ENCODE data around the gene CORO6.
A peak's percentile ranks its signal among the peaks of the same experiment; 100 is the strongest.

CORO6 gene

DNA sequence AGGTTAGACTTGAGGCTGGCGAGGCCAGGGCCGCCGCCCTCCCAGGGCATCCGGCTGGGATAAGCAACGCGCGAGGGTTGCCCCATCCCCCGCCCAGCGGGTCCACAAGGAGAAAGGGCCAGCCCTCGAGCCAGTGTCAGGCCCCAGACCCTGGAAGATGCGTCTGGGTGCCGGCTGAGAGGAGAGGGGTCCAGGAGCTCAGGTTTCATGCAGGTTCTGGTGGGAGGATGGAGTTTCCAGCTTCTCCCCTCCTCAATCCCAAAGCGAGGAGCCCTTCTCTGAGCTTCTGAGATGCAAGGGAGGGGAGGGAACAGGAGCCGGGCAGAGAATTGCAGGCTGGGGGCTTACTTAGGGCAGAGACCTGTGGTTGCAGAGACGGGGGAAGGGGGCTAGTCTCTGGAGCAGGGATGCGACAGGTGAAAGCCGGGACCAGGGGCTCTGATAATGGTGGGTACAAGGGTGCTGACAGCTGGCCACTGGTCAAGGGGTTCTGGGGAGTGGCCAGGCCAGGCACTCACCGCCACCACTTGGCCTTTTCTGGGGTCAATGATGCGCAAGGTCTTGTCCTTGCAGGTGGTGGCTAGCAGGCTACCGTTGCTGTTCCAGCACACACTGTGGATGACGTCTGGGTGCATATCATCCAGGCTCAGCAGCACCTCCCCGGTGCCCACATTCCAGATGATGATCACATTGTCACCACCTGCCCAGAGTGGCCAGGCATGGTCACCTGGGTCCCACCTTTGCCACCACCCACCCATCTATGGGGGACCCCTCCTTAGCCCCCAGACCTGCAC, 4.2 kb downstream of the CORO6 start:
- peak overlapping the region; percentile 49 for H3K4me3 ChIP-seq (ENCODE audit: low read depth, low read length)
- no peak for DNase-seq (ENCODE audit: low read depth)
- no peak for TF ChIP-seq CTCF (conservative IDR thresholded peaks at IDR 0.05; ENCODE audit: low read depth, low read length)

DNA sequence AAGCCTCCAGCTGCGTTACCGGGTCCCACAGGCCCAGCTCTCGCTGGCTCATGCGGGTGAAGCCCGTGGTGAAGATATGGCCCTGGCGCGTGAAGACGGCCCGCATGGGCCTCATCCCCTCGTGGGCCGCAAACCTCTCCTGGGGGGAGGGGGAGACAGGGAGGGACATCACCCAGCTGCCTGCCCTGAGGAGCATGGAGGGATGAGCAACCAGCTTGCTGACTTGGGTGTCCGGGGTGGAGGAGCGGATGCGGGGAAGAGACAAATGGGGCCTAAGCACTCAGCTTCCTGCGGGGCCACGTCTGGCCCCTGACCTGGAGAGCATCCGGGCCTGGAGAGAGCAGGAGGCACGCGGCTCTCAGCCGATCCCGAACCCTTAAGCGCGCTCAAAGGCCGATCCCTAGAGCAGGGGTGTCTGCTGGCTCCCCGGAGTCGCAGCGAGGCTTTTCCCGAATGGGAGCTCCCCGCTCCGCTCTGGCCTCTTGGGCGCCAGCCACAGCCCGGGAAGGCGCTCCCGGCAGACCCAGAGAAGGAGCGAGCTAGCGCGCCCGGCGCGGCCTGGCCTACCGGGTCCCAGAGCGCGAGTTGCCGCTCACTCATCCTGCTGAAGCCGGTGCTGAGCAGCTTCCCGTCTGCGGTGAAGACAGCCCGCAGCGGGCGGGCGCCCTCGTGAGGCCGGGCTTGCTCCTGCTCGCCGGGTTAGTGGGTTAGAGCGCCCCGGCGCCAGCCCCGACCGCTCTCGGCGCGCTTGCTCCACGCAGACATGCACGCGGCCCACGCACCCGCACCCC, 5.0 kb downstream of the CORO6 start:
- TF ChIP-seq CTCF (conservative IDR thresholded peaks at IDR 0.05; ENCODE audit: low read depth, low read length) = peak; percentile 62
- peak overlapping the region; percentile 49 for H3K4me3 ChIP-seq (ENCODE audit: low read depth, low read length)
- peak; percentile 84 for DNase-seq (ENCODE audit: low read depth)

DNA sequence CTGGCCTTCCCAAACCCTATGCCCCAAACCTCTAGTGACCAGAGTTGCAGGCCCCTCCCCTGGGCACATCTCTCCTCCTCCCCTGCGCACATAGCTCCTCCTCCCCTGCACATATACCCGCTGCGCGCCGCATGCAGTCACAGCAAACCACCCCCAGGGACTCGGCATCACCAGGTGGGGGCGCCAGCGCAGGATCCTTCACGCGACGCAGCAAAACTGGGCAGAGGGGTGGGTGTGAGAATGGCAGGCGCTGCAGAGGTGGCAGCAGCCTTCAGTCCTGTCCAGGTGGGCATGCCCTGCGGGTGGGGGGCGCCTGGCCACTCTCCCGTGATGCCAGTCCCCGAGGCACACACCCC, 5.6 kb downstream of the CORO6 start:
- peak overlapping the region; percentile 49 for H3K4me3 ChIP-seq (ENCODE audit: low read depth, low read length)
- TF ChIP-seq CTCF (conservative IDR thresholded peaks at IDR 0.05; ENCODE audit: low read depth, low read length) = peak; percentile 74
- peak; percentile 78 for DNase-seq (ENCODE audit: low read depth)

GRCh38 chr17:29616300-29617048, 6.2 kb downstream of the CORO6 start:
- peak overlapping the region; percentile 47 for H3K4me3 ChIP-seq (ENCODE audit: low read depth, low read length)
- TF ChIP-seq CTCF (conservative IDR thresholded peaks at IDR 0.05; ENCODE audit: low read depth, low read length) = no peak
- no peak for DNase-seq (ENCODE audit: low read depth)

DNA sequence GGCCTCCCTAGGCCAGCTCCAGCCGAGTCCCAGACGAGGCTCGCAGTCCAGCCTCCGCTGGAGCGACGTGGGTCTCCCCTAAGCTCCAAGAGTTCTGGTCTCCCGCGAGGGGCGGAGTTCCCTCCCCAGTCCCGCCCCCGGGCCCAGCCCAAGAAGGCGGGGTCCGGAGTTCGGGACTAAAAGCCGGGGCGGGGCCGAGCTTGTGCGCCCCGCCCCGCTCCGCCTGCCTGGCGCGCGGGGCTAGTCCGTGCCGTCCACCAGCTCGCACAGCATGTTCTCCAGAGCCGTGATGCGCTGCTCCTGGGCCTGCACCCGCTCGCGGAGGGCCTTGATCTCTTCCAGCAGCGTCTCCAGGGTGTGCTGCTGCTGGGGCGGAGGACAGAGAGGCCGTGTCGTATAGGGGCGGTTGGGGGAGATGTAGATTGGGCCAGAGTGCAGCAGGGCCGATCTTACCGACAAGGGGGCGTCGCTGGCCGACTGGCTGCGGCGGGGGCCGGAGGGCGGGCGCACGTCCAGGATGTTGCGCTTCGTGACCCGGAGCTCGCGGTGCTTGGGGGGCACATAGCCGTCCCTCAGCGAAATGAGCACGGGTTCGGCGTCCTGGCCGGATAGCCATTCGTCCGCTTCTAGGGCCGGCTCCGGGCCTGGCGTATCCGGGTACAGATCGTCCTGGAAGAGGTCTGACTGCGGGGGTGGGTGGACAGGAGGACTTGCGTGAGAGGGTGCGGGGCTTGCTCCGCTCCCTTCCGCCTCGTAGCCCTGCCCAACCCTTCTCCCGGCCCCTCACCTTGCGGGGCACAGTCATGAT, 7.0 kb downstream of the CORO6 start:
- DNase-seq (ENCODE audit: low read depth) = peak; percentile 92
- peak overlapping the region; percentile 47 for H3K4me3 ChIP-seq (ENCODE audit: low read depth, low read length)
- peak; percentile 0 for TF ChIP-seq CTCF (conservative IDR thresholded peaks at IDR 0.05; ENCODE audit: low read depth, low read length)

- DNase-seq (ENCODE audit: low read depth) = peak; percentile 62
- peak; percentile 5 for TF ChIP-seq CTCF (conservative IDR thresholded peaks at IDR 0.05; ENCODE audit: low read depth, low read length)
- peak overlapping the region; percentile 47 for H3K4me3 ChIP-seq (ENCODE audit: low read depth, low read length)
These were observed 7.7 kb downstream of the CORO6 start for GRCh38 chr17:29615048-29615385.
